Panc1 (cell line): ENCODE data around the gene FAHD2A. TPM values are rescaled to one million over a fixed set of nuclear protein-coding genes. Genes with fewer than 3 reads are reported as not detected.

ENCODE experiments used
- ATAC-seq: fragments of 200-7000 bp; cut with Tn5 transposase; 2 replicates; pipeline ENCODE4 v1.9.1; 2020; ENCODE audit warnings: mild to moderate bottlenecking, moderate library complexity
- BruUV-seq: library from RNA; stranded (reverse); fragments of 400-500 nt; replicated peaks from 2 replicates; lab custom pipeline; 2021; lab: Mats Ljungman, UMichigan
- CTCF ChIA-PET: fragments of 300-600 bp; sonication (Branson Sonifier 250); formaldehyde crosslinking; loops from one replicate; lab custom pipeline; 2022; ENCODE audit warnings: antibody characterized with exemption; lab: Charles Lee
- POLR2A ChIA-PET: fragments of 300-600 bp; sonication (Branson Sonifier 250); formaldehyde crosslinking; loops from one replicate; lab custom pipeline; 2022; ENCODE audit warnings: antibody characterized with exemption; lab: Charles Lee
- DNase-seq: peaks from one replicate; pipeline ENCODE4 v3.0.0-alpha.2; 2010; ENCODE audit warnings: low read depth, low spot score
- H3K27ac ChIP-seq: 2 replicates; pipeline ENCODE4 v1.5.1; 2011; ENCODE audit warnings: mild to moderate bottlenecking, low read length, inconsistent platforms
- H3K27me3 ChIP-seq: fragments of 200-500 bp; sonication (Bioruptor generic); 2 replicates; pipeline ENCODE4 v1.6.0; 2014; ENCODE audit warnings: low read length, inconsistent platforms; ENCODE audit not compliant: control insufficient read depth, insufficient read depth
- H3K36me3 ChIP-seq: fragments of 200-500 bp; sonication (Bioruptor generic); 2 replicates; pipeline ENCODE4 v1.5.1; 2014; ENCODE audit warnings: inconsistent platforms, mild to moderate bottlenecking, low read length, moderate library complexity; ENCODE audit not compliant: control insufficient read depth, insufficient read depth
- H3K4me1 ChIP-seq: 2 replicates; pipeline ENCODE4 v1.5.1; 2011; ENCODE audit warnings: inconsistent platforms, mild to moderate bottlenecking, low read length, moderate library complexity; ENCODE audit not compliant: control insufficient read depth, insufficient read depth
- H3K4me3 ChIP-seq, 2 experiments: 2 replicates each; pipeline ENCODE4 v1.5.1; 2011 to 2012; ENCODE audit warnings: low read depth in 2 of 2, low read length in 2 of 2, mild to moderate bottlenecking in 2 of 2, inconsistent platforms in 1 of 2, moderate library complexity in 1 of 2
- H3K9me3 ChIP-seq: fragments of 200-500 bp; sonication (Bioruptor generic); 2 replicates; pipeline ENCODE4 v1.5.1; 2014; ENCODE audit warnings: low read depth, mild to moderate bottlenecking, inconsistent platforms, low read length, moderate library complexity; ENCODE audit not compliant: control insufficient read depth, insufficient read depth
- POLR2AphosphoS5 ChIP-seq: IDR thresholded peaks from 2 replicates; pipeline ENCODE4 v1.6.1; 2012; ENCODE audit warnings: mild to moderate bottlenecking, low read depth, low read length, moderate library complexity
- SIN3A ChIP-seq: IDR thresholded peaks from 2 replicates; pipeline ENCODE4 v1.6.1; 2012; ENCODE audit warnings: low read depth, mild to moderate bottlenecking, low read length, moderate library complexity, borderline replicate concordance; ENCODE audit not compliant: insufficient read depth
- TCF7L2 ChIP-seq: IDR thresholded peaks from 2 replicates; pipeline ENCODE4 v1.6.1; 2011; ENCODE audit warnings: mild to moderate bottlenecking, low read depth, low read length, inconsistent platforms
- in situ Hi-C: cut with HindIII; loops from 2 replicates; pipeline ENCODE4 v1.10.0; 2016; ENCODE audit warnings: low sequenced_read_pairs, low pct_unique_long_range_greater_than_20kb
- intact Hi-C: fragments of 100-400 bp; cut with micrococcal nuclease; formaldehyde crosslinking; loops from one replicate; pipeline ENCODE4 v1.10.0; 2022; ENCODE audit not compliant: unreplicated experiment
- total RNA-seq: library from RNA; stranded (reverse); gene quantifications from one replicate; pipeline ENCODE4 v1.2.1, GENCODE V29; 2021; ENCODE audit not compliant: unreplicated experiment
- TF ChIP-seq, protein P1 (sequence below): fragments of 450-650 bp; IDR thresholded peaks from 2 replicates; pipeline ENCODE4 v1.5.1; 2017; ENCODE audit warnings: mild to moderate bottlenecking
- TF ChIP-seq, protein P2 (sequence below), 2 experiments: IDR thresholded peaks; 2 replicates each; pipeline ENCODE4 v1.6.1; 2011 to 2012; ENCODE audit warnings: low read depth in 2 of 2, control low read depth in 1 of 2, low read length in 1 of 2, mild to moderate bottlenecking in 1 of 2, moderate library complexity in 1 of 2; ENCODE audit not compliant: insufficient read depth in 1 of 2

Gene FAHD2A
- total RNA-seq, 1 experiment from 2014 or later: 17.2 TPM

DNA sequence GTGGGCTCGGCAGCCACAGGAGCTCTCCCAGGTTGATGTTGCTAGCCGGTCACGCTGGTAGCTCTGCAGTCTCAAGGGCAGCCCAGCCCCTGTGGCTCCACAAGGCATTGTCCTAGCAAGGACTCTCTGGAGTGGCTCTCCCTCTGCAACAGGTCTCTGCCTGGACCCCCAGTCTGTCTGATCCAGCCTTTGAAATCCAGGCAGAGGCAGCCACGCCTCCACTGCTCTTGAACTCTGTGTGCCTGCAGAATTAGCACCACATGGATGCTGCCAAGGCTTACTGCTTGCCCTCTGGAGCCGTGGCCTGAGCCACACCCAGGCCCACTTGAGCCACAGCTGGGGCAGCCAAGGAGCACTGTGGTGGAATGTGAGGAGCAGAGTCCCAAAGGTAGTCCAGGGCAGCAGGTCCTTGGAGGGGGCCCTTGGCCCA is 43.0 kb upstream of the FAHD2A start:
- Histone ChIP-seq H3K27me3 (no peaks in the 10 kb centered on the region), H3K4me1 (no peaks in the 10 kb centered on the region; the same call in 1 of the 2 replicates), H3K9me3 (no peaks in the 10 kb centered on the region), H3K27ac (no peak overlapping the region), H3K36me3 (no peaks in the 10 kb centered on the region), H3K4me3 (no peak overlapping the region)
- no peak for TF ChIP-seq TCF7L2
- no peak for TF ChIP-seq SIN3A
- TF ChIP-seq POLR2AphosphoS5: no peak
- TF ChIP-seq, protein P1, sequence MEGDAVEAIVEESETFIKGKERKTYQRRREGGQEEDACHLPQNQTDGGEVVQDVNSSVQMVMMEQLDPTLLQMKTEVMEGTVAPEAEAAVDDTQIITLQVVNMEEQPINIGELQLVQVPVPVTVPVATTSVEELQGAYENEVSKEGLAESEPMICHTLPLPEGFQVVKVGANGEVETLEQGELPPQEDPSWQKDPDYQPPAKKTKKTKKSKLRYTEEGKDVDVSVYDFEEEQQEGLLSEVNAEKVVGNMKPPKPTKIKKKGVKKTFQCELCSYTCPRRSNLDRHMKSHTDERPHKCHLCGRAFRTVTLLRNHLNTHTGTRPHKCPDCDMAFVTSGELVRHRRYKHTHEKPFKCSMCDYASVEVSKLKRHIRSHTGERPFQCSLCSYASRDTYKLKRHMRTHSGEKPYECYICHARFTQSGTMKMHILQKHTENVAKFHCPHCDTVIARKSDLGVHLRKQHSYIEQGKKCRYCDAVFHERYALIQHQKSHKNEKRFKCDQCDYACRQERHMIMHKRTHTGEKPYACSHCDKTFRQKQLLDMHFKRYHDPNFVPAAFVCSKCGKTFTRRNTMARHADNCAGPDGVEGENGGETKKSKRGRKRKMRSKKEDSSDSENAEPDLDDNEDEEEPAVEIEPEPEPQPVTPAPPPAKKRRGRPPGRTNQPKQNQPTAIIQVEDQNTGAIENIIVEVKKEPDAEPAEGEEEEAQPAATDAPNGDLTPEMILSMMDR: no peak
- TF ChIP-seq, protein P2, sequence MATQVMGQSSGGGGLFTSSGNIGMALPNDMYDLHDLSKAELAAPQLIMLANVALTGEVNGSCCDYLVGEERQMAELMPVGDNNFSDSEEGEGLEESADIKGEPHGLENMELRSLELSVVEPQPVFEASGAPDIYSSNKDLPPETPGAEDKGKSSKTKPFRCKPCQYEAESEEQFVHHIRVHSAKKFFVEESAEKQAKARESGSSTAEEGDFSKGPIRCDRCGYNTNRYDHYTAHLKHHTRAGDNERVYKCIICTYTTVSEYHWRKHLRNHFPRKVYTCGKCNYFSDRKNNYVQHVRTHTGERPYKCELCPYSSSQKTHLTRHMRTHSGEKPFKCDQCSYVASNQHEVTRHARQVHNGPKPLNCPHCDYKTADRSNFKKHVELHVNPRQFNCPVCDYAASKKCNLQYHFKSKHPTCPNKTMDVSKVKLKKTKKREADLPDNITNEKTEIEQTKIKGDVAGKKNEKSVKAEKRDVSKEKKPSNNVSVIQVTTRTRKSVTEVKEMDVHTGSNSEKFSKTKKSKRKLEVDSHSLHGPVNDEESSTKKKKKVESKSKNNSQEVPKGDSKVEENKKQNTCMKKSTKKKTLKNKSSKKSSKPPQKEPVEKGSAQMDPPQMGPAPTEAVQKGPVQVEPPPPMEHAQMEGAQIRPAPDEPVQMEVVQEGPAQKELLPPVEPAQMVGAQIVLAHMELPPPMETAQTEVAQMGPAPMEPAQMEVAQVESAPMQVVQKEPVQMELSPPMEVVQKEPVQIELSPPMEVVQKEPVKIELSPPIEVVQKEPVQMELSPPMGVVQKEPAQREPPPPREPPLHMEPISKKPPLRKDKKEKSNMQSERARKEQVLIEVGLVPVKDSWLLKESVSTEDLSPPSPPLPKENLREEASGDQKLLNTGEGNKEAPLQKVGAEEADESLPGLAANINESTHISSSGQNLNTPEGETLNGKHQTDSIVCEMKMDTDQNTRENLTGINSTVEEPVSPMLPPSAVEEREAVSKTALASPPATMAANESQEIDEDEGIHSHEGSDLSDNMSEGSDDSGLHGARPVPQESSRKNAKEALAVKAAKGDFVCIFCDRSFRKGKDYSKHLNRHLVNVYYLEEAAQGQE (IDR thresholded peaks at IDR 0.05; ENCODE audit: insufficient read depth in 1 of 2, low read depth in 2 of 2, low read length in 1 of 2): no peak
- ChIA-PET CTCF (no interaction called here), POLR2A (no interaction called here)
- no peak for DNase-seq
- in situ Hi-C loops (no loop called here), intact Hi-C loops (no loop called here)
- ATAC-seq: no peak
- no TSS peak for BruUV-seq

DNA sequence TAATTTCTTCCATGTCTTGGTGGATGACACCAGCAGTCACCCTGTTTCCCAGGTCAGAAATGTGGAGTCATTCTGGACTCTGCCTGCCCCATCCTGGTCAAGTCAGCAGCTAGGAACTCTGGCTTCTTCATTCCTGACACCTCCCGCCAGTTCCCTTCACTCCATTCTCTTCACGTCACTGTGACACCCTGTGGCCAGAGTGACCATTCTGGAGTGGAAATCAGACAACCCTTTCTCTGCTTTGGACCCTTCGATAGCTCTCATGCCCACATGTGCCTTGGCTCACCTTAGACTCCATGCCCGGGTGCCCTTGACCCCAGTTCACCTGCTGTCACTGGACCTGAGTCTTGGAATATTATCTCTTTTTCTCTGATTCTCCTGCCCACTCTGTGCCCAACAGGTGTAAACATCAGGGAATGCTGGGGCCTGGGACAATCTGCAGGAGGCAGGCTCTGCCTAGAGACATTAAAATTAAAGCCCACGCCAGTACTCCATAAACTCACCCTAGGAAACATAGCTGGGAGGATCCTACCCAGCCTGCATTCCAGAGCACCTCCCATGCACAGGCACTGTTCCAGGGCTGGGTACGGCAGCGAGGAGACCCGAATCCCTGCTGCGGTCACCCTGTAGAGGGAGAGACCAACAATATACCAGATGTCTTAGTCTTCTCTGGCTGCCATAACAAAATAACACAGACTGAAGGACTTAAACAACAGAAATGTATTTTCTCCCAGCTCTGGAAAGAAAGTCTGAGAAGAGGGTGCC is 41.1 kb upstream of the FAHD2A start:
- no TSS peak for BruUV-seq
- intact Hi-C loops: no loop called here
- H3K27ac ChIP-seq: no peak overlapping the region
- no peaks in the 10 kb centered on the region for H3K27me3 ChIP-seq
- TF ChIP-seq, protein P1: no peak
- TF ChIP-seq TCF7L2 (no peak), POLR2AphosphoS5 (no peak), SIN3A (no peak)
- TF ChIP-seq, protein P2 (IDR thresholded peaks at IDR 0.05; ENCODE audit: insufficient read depth in 1 of 2, low read depth in 2 of 2, low read length in 1 of 2): no peak
- DNase-seq (no peak), ATAC-seq (no peak; the same call in 1 of the 2 replicates)
- CTCF ChIA-PET: no interaction called here
- H3K4me1 ChIP-seq: no peaks in the 10 kb centered on the region; the same call in 1 of the 2 replicates
- in situ Hi-C loops: no loop called here
- H3K36me3 ChIP-seq: no peaks in the 10 kb centered on the region
- POLR2A ChIA-PET: no interaction called here
- no peaks in the 10 kb centered on the region for H3K9me3 ChIP-seq
- no peak overlapping the region for H3K4me3 ChIP-seq
